Spinal cord (tissue), 10 donors: ENCODE measurements around the gene OSBPL9. TPM values are rescaled to one million over a fixed set of nuclear protein-coding genes. Genes with fewer than 3 reads are reported as not detected.

ENCODE experiments used
- DNase-seq, 6 donors: peaks; one replicate each; pipeline versions ENCODE4 v3.0.0 to v3.0.0-alpha.2; 2013 to 2015; ENCODE audit warnings: low spot score in 6 of 6, low read depth in 4 of 6
- H3K27ac ChIP-seq: one replicate; pipeline ENCODE4 v1.5.1; 2013; ENCODE audit warnings: low read depth, low read length, control low read depth
- H3K27me3 ChIP-seq: one replicate; pipeline ENCODE4 v1.6.1; 2013; ENCODE audit warnings: low read length; ENCODE audit not compliant: control insufficient read depth, insufficient read depth
- H3K36me3 ChIP-seq: one replicate; pipeline ENCODE4 v1.6.1; 2013; ENCODE audit warnings: low read length; ENCODE audit not compliant: control insufficient read depth, insufficient read depth
- H3K4me1 ChIP-seq: one replicate; pipeline ENCODE4 v1.6.1; 2013; ENCODE audit warnings: low read length; ENCODE audit not compliant: control insufficient read depth, insufficient read depth
- H3K4me3 ChIP-seq: one replicate; pipeline ENCODE4 v1.5.1; 2013; ENCODE audit warnings: low read depth, low read length, control low read depth
- H3K9me3 ChIP-seq: one replicate; pipeline ENCODE4 v1.6.1; 2013; ENCODE audit warnings: low read length; ENCODE audit not compliant: control insufficient read depth, insufficient read depth
- WGBS: methylation state at CpG from one replicate; pipeline ENCODE4 v1.1.5; 2013; ENCODE audit warnings: missing lambda C conversion rate; ENCODE audit not compliant: insufficient coverage; 5-methylcytosine and 5-hydroxymethylcytosine counted together
- polyA plus RNA-seq, 2 donors: library from polyadenylated mRNA; unstranded; fragments of 120-200 nt; gene quantifications; one replicate each; pipeline ENCODE4 v1.2.1, GENCODE V29; 2013; ENCODE audit not compliant: insufficient read length in 2 of 2
- total RNA-seq, 2 donors: library from RNA; depleted of rRNA in 1 of 2; stranded (reverse); fragments of 120-200 nt in 1 of 2; fragments of >200 nt in 1 of 2; gene quantifications; one replicate each; pipeline versions ENCODE4 v1.2.3 to v1.2.4, GENCODE V29; 2013 to 2014
- donor health status: healthy.

Gene OSBPL9
- total and polyA plus RNA-seq, 4 donors: 73.6 to 96.2 (median 84.5) TPM

- Histone ChIP-seq H3K4me1 (peaks cover 10% of the 10 kb centered on the region), H3K4me3 (no peak overlapping the region), H3K27me3 (no peaks in the 10 kb centered on the region), H3K36me3 (no peaks in the 10 kb centered on the region), H3K27ac (no peak overlapping the region), H3K9me3 (no peaks in the 10 kb centered on the region)
- DNase-seq: no peak
- 100% methylated on average over 1 of the region's 2 CpGs for WGBS
These were observed 5.1 kb downstream of the OSBPL9 start for GRCh38 chr1:51621841-51622454.

- H3K9me3 ChIP-seq: no peaks in the 10 kb centered on the region
- DNase-seq: peak in 1 of 6 donors; percentile 50
- peaks cover 10% of the 10 kb centered on the region for H3K4me1 ChIP-seq
- WGBS: 38% methylated on average over 1 of the region's 2 CpGs
- no peaks in the 10 kb centered on the region for H3K36me3 ChIP-seq
- H3K4me3 ChIP-seq: no peak overlapping the region
- no peaks in the 10 kb centered on the region for H3K27me3 ChIP-seq
- no peak overlapping the region for H3K27ac ChIP-seq
These were observed 5.6 kb downstream of the OSBPL9 start for GRCh38 chr1:51622455-51622913.

GRCh38 chr1:51623025-51623424 lies 6.1 kb downstream of the OSBPL9 start:
- Histone ChIP-seq H3K4me3 (no peak overlapping the region), H3K4me1 (peaks cover 5% of the 10 kb centered on the region), H3K27me3 (no peaks in the 10 kb centered on the region), H3K27ac (no peak overlapping the region), H3K9me3 (no peaks in the 10 kb centered on the region), H3K36me3 (no peaks in the 10 kb centered on the region)
- DNase-seq: no peak
- WGBS: 79% methylated on average over 1 of the region's 2 CpGs

GRCh38 chr1:51623450-51623849 lies 6.6 kb downstream of the OSBPL9 start:
- Histone ChIP-seq H3K9me3 (no peaks in the 10 kb centered on the region), H3K4me1 (peaks cover 3% of the 10 kb centered on the region), H3K27ac (no peak overlapping the region), H3K4me3 (no peak overlapping the region), H3K27me3 (no peaks in the 10 kb centered on the region), H3K36me3 (no peaks in the 10 kb centered on the region)
- WGBS: no CpG with 5 or more reads among the region's 1 CpG
- DNase-seq: no peak

GRCh38 chr1:51624855-51625254 lies 8.0 kb downstream of the OSBPL9 start:
- Histone ChIP-seq H3K4me1 (peaks cover 3% of the 10 kb centered on the region), H3K36me3 (no peaks in the 10 kb centered on the region), H3K27ac (no peak overlapping the region), H3K27me3 (no peaks in the 10 kb centered on the region), H3K4me3 (no peak overlapping the region), H3K9me3 (no peaks in the 10 kb centered on the region)
- peak in 1 of 6 donors; percentile 20 for DNase-seq
- no CpG with 5 or more reads among the region's 1 CpG for WGBS

- H3K4me1 ChIP-seq: peaks cover 3% of the 10 kb centered on the region
- H3K27me3 ChIP-seq: no peaks in the 10 kb centered on the region
- H3K36me3 ChIP-seq: no peaks in the 10 kb centered on the region
- no peak overlapping the region for H3K27ac ChIP-seq
- WGBS: 71% methylated on average over 1 of the region's 2 CpGs
- H3K4me3 ChIP-seq: no peak overlapping the region
- peak in 2 of 6 donors; percentile 17 to 51 for DNase-seq
- no peaks in the 10 kb centered on the region for H3K9me3 ChIP-seq
These were observed 10.8 kb downstream of the OSBPL9 start for GRCh38 chr1:51627672-51628071.

GRCh38 chr1:51628715-51629590 lies 12.1 kb downstream of the OSBPL9 start:
- Histone ChIP-seq H3K4me1 (peaks cover 3% of the 10 kb centered on the region), H3K27me3 (no peaks in the 10 kb centered on the region), H3K27ac (no peak overlapping the region), H3K9me3 (no peaks in the 10 kb centered on the region), H3K36me3 (no peaks in the 10 kb centered on the region), H3K4me3 (no peak overlapping the region)
- DNase-seq: no peak
- 87% methylated on average over 6 of the region's 8 CpGs for WGBS

- Histone ChIP-seq H3K27ac (no peak overlapping the region), H3K4me1 (peaks cover 3% of the 10 kb centered on the region), H3K27me3 (no peaks in the 10 kb centered on the region), H3K36me3 (no peaks in the 10 kb centered on the region), H3K4me3 (no peak overlapping the region), H3K9me3 (no peaks in the 10 kb centered on the region)
- DNase-seq: no peak
- WGBS: no CpG with 5 or more reads among the region's 4 CpGs
These were observed 13.0 kb downstream of the OSBPL9 start for GRCh38 chr1:51629918-51630317.

- WGBS: no CpG with 5 or more reads among the region's 3 CpGs
- no peaks in the 10 kb centered on the region for H3K36me3 ChIP-seq
- DNase-seq: no peak
- H3K27ac ChIP-seq: no peak overlapping the region
- H3K27me3 ChIP-seq: no peaks in the 10 kb centered on the region
- no peaks in the 10 kb centered on the region for H3K9me3 ChIP-seq
- no peak overlapping the region for H3K4me3 ChIP-seq
- peaks cover 2% of the 10 kb centered on the region for H3K4me1 ChIP-seq
These were observed 13.5 kb downstream of the OSBPL9 start for GRCh38 chr1:51630393-51630792.

GRCh38 chr1:51630922-51631321 lies 14.0 kb downstream of the OSBPL9 start:
- Histone ChIP-seq H3K36me3 (no peaks in the 10 kb centered on the region), H3K9me3 (no peaks in the 10 kb centered on the region), H3K27me3 (no peaks in the 10 kb centered on the region), H3K4me1 (no peaks in the 10 kb centered on the region), H3K27ac (no peak overlapping the region), H3K4me3 (no peak overlapping the region)
- 86% methylated on average over 2 of the region's 3 CpGs for WGBS
- no peak for DNase-seq
